ENCODE measurements around the gene SYNE3.

DNA sequence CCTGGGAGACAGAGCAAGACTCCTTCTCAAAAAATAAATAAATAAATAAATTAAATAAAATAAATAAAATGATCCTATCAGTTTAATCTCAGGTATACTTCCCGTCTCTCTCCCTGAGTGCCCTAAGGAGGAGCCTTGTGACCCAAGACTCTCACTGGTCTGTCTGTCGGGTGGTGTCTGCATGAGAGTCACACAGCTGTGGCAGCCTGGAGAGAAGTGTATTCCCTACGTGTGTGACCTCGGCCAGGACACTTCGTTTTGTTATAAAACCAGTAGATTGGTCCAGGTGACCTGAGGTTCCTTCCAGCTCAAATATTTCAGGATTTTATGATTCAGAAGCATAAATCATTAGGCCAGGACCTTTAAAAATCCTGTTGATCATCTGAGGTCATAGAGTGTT lies 4.8 kb downstream of the SYNE3 start:
- TF ChIP-seq, protein P1, sequence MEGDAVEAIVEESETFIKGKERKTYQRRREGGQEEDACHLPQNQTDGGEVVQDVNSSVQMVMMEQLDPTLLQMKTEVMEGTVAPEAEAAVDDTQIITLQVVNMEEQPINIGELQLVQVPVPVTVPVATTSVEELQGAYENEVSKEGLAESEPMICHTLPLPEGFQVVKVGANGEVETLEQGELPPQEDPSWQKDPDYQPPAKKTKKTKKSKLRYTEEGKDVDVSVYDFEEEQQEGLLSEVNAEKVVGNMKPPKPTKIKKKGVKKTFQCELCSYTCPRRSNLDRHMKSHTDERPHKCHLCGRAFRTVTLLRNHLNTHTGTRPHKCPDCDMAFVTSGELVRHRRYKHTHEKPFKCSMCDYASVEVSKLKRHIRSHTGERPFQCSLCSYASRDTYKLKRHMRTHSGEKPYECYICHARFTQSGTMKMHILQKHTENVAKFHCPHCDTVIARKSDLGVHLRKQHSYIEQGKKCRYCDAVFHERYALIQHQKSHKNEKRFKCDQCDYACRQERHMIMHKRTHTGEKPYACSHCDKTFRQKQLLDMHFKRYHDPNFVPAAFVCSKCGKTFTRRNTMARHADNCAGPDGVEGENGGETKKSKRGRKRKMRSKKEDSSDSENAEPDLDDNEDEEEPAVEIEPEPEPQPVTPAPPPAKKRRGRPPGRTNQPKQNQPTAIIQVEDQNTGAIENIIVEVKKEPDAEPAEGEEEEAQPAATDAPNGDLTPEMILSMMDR (conservative IDR thresholded peaks at IDR 0.05; ENCODE audit: low read depth, low read length): no peak
- TF ChIP-seq EZH2phosphoT487 (IDR thresholded peaks at IDR 0.05; ENCODE audit: borderline replicate concordance, low read length) (no peak), EZH2 (IDR thresholded peaks at IDR 0.05; ENCODE audit: low read length, unreplicated experiment) (no peak)
